Prostate gland (tissue), 2 donors: Measurements from ENCODE around the gene TM4SF5. TPM values are rescaled to one million over a fixed set of nuclear protein-coding genes. Genes with fewer than 3 reads are reported as not detected.

Experiments
- DNase-seq: peaks from one replicate; pipeline ENCODE4 v3.0.0-alpha.2; 2019; ENCODE audit warnings: low spot score
- H3K27ac ChIP-seq, 2 donors: fragments of 200-600 bp; sonication (generic); 2 replicates each; pipeline ENCODE4 v1.5.1; 2017 to 2019
- H3K27me3 ChIP-seq: fragments of 200-600 bp; sonication (generic); replicated peaks from 2 replicates; pipeline ENCODE4 v1.5.1; 2019; ENCODE audit not compliant: insufficient read depth
- H3K36me3 ChIP-seq, 2 donors: fragments of 200-600 bp; sonication (generic); 1 replicate in 1 of 2; 2 replicates in 1 of 2; pipeline versions ENCODE4 v1.5.1 to v1.8.1; 2017 to 2019
- H3K4me1 ChIP-seq: fragments of 200-600 bp; sonication (generic); replicated peaks from 2 replicates; pipeline ENCODE4 v1.5.1; 2019
- H3K4me3 ChIP-seq, 2 donors: fragments of 200-600 bp; sonication (generic); 2 replicates each; pipeline ENCODE4 v1.5.1; 2017 to 2019
- H3K9me3 ChIP-seq: fragments of 200-600 bp; sonication (generic); 2 replicates; pipeline ENCODE4 v1.5.1; 2017
- POLR2A ChIP-seq: fragments of 450-650 bp; IDR thresholded peaks from one replicate; pipeline ENCODE4 v1.6.1; 2016; ENCODE audit warnings: antibody characterized with exemption, mild to moderate bottlenecking
- POLR2AphosphoS5 ChIP-seq: sonication (generic); formaldehyde crosslinking; IDR thresholded peaks from one replicate; pipeline ENCODE4 v1.6.1; 2017; ENCODE audit warnings: antibody characterized with exemption
- WGBS: methylation state at CpG from one replicate; pipeline ENCODE4 v1.1.5; 2018; 5-methylcytosine and 5-hydroxymethylcytosine counted together
- intact Hi-C: fragments of 100-400 bp; cut with DNase I; formaldehyde crosslinking; loops from one replicate; pipeline ENCODE4 v1.14.2; 2022
- total RNA-seq, 2 donors: library from RNA; depleted of rRNA; stranded (reverse); fragments of >200 nt; gene quantifications; one replicate each; pipeline ENCODE4 v1.1.0, GENCODE V29; 2016
- TF ChIP-seq, protein P1 (sequence below), 4 experiments: fragments of 200-600 bp in 2 of 4; fragments of 450-650 bp in 2 of 4; sonication (generic) in 2 of 4; IDR thresholded peaks; 1 replicate in 3 of 4; 2 replicates in 1 of 4; pipeline ENCODE4 v1.5.1; 2016 to 2019; ENCODE audit warnings: antibody characterized with exemption in 4 of 4, mild to moderate bottlenecking in 2 of 4, moderate library complexity in 2 of 4

The TM4SF5 gene
- total RNA-seq, 2 donors from 2014 or later = not detected

DNA sequence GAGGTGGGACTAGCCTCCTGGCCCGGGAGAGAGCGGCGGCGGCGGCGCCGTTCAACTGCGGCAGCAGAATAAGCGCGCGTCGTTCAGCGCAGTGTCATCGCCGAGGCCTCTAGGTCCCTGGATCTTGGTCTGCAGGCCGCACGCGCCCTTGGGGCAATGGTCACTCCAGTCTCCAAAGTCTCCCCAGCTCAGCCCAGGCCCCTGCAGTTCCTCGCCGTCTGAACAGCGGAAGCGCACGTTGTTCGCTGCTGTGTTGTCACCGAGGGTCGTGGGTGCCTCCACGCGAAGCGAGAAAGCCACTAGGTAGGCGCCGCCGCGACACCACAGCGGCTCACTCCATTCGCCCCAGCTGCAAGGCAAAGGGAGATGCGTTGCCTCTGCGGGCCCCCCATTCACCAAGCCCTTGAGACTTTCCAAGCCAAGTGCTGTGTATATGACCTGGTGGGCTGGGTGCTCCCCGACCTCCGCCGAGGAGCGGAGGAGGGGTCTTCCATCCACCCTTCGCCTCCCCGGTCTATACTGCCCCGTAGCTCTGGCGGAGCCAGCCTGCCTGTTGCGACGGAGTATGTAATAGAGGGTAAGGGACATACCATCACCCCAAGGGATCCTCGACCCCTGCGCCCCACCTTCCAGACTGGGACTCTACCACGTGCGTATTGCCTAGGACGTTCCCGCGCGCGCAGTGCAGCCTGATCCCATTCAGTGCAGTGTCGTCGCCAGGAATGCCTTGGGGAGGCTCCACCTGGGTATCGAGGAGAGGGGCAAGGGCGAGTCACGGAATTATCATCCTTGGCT lies 13.8 kb downstream of the TM4SF5 start:
- Histone ChIP-seq H3K4me3 (peak overlapping the region; percentile 1 to 3), H3K4me1 (peaks cover 4% of the 10 kb centered on the region), H3K9me3 (no peaks in the 10 kb centered on the region), H3K27ac (no peak overlapping the region), H3K27me3 (peaks cover 1% of the 10 kb centered on the region), H3K36me3 (no peaks in the 10 kb centered on the region)
- DNase-seq = no peak
- WGBS = 13% methylated on average over 59 of the region's 61 CpGs
- TF ChIP-seq, protein P1, sequence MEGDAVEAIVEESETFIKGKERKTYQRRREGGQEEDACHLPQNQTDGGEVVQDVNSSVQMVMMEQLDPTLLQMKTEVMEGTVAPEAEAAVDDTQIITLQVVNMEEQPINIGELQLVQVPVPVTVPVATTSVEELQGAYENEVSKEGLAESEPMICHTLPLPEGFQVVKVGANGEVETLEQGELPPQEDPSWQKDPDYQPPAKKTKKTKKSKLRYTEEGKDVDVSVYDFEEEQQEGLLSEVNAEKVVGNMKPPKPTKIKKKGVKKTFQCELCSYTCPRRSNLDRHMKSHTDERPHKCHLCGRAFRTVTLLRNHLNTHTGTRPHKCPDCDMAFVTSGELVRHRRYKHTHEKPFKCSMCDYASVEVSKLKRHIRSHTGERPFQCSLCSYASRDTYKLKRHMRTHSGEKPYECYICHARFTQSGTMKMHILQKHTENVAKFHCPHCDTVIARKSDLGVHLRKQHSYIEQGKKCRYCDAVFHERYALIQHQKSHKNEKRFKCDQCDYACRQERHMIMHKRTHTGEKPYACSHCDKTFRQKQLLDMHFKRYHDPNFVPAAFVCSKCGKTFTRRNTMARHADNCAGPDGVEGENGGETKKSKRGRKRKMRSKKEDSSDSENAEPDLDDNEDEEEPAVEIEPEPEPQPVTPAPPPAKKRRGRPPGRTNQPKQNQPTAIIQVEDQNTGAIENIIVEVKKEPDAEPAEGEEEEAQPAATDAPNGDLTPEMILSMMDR (IDR thresholded peaks at IDR 0.05) = no peak
- TF ChIP-seq POLR2A (no peak), POLR2AphosphoS5 (no peak)
- intact Hi-C loops = loop anchor here (5.0 kb wide), 2 partner anchors 53 to 102 kb away; partner anchors contain the start of gene MED11

DNA sequence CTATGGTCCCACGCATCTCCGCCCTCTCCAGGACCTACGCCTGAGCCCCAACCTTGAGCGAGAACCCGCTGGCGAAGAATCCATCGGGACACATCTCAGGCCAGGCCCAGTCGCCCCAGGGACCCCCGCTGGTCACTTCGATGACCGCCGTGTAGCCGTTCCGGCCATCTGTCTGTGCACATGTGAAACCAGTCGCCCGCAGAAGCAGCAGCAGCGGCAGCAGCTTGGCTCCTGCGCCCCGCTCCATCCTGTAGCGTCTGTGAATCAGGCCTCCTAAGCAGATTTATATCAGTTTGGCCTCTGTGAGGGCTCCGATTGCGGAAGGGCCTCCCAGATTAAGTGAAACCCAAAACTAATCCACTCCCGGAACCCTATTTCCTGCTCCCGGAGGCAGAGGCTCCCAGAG lies 14.4 kb downstream of the TM4SF5 start, which contains the start of gene VMO1:
Gene VMO1 (minus strand): TSS at position 259 of the 406 bp plus-strand sequence. CDS start 12 bp downstream, at position 247.
- peak within 1 kb of the TSS; percentile 1 to 3 for H3K4me3 ChIP-seq
- WGBS = 8% methylated on average over 22 of the region's 24 CpGs
- DNase-seq = no peak
- intact Hi-C loops = loop anchor here (5.0 kb wide), 2 partner anchors 54 to 101 kb away; partner anchors contain the start of gene MED11
- peaks cover 4% of the 10 kb centered on the region for H3K4me1 ChIP-seq
- TF ChIP-seq POLR2AphosphoS5 = peak; percentile 4
- TF ChIP-seq POLR2A = no peak
- TF ChIP-seq, protein P1 (IDR thresholded peaks at IDR 0.05) = no peak
- H3K36me3 ChIP-seq = no peaks in the 10 kb centered on the region
- peaks cover 1% of the 10 kb centered on the region for H3K27me3 ChIP-seq
- no peak within 1 kb of the TSS for H3K27ac ChIP-seq
- no peaks in the 10 kb centered on the region for H3K9me3 ChIP-seq

DNA sequence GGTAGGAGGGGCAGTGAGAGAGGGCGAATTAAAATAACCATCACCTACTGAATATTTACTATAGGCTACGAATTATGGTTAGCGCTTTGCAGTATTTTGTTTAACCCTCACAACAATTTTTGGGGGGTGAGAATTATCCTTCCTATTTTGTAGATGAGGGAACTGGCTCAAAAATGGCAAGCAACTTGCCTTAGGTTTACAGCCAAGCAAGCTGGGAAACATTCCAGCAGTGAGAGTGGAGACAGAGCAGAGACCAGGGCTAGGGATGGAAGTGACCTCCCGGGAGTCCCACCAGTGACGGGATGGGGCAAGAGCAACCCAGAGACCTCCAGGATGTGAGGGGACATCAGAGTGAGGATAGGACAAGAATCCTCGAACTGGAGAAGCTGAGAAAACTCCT lies 14.8 kb downstream of the TM4SF5 start:
- intact Hi-C loops = loop anchor here (5.0 kb wide), 2 partner anchors 54 to 101 kb away; partner anchors contain the start of gene MED11
- Histone ChIP-seq H3K4me3 (peak overlapping the region in 1 of 2 donors; percentile 3), H3K27me3 (peaks cover 1% of the 10 kb centered on the region), H3K4me1 (peaks cover 4% of the 10 kb centered on the region), H3K27ac (no peak overlapping the region), H3K36me3 (no peaks in the 10 kb centered on the region), H3K9me3 (no peaks in the 10 kb centered on the region)
- TF ChIP-seq, protein P1 (IDR thresholded peaks at IDR 0.05) = no peak
- TF ChIP-seq POLR2AphosphoS5 = peak; percentile 2
- DNase-seq = no peak
- WGBS = 23% methylated on average over 6 of the region's 6 CpGs

GRCh38 chr17:4788159-4788806 lies 16.6 kb downstream of the TM4SF5 start:
- Histone ChIP-seq H3K36me3 (no peaks in the 10 kb centered on the region), H3K27me3 (no peaks in the 10 kb centered on the region), H3K4me3 (no peak overlapping the region), H3K27ac (no peak overlapping the region), H3K4me1 (peaks cover 4% of the 10 kb centered on the region), H3K9me3 (no peaks in the 10 kb centered on the region)
- 85% methylated on average over 14 of the region's 14 CpGs for WGBS
- intact Hi-C loops = loop anchor here (2.0 to 5.0 kb wide), 3 partner anchors 56 to 99 kb away; partner anchors contain the start of genes ARRB2 and MED11
- TF ChIP-seq, protein P1 (IDR thresholded peaks at IDR 0.05) = no peak
- TF ChIP-seq POLR2AphosphoS5 (no peak), POLR2A (no peak)
- DNase-seq = no peak
